Middle frontal gyrus (tissue), 1 donor: ENCODE results near the gene RNLS.
"Not testable (repeated sequence)": the region's sequence is repeated elsewhere in the genome, so short reads cannot be mapped to it uniquely, and the experiment has no call there.

Source experiments
- DNase-seq: peaks from one replicate; pipeline ENCODE4 v3.0.0-alpha.2; 2015; ENCODE audit warnings: low spot score; ENCODE audit errors: extremely low spot score

Gene RNLS

GRCh38 chr10:88525371-88526069, 57.6 kb downstream of the RNLS start:
- no peak for DNase-seq

DNA sequence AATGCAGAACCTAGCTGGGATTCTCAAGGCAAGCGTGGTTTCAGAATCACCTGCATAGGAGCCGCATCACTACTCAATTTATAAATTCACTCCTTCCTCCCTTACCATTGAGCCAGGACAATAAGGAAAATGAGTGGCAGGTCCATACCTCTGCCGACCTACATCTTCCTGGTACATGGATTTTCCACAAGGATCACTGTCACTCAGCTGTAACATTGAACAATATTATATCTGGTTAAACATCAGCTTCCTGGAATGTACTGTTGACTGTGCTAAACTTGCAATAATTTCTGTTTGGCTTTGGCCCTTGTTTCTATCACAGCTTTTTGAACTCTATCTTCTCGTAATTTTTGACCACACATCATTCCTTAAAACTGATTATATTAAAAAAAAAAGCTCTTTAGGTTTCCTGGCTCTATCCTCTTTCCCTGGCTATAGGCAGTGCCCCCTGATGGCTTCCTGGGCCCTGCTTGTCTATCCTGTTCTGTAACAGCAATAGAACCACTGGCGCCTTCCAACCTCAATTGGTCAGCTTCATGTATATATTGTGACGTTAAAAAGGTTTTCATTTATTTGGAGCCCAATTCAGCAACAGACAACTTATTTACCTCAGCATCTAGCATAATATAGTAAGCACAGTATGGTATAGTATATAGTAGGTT, 59.2 kb downstream of the RNLS start:
- no peak for DNase-seq

DNA sequence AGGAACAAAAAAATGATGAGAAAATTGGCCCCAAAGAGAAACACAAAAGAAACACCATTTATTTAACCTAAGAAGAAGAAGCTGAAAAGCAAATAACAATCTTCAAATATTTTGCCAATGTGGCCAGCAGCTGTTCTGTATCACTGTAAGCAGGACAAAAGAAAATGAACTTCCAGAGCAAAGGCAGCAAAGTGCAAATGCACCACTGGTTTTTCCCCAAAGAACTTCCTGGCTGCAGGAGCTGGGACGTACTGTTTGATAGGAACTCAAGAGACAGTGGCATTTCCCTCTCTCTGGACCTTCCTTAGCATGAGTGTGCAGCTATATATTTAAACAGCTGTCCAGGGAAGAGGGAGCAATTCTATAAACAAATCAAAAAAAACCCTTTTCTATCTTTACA, 60.4 kb downstream of the RNLS start:
- DNase-seq = no peak

GRCh38 chr10:88521791-88522190, 61.3 kb downstream of the RNLS start:
- no peak for DNase-seq

DNA sequence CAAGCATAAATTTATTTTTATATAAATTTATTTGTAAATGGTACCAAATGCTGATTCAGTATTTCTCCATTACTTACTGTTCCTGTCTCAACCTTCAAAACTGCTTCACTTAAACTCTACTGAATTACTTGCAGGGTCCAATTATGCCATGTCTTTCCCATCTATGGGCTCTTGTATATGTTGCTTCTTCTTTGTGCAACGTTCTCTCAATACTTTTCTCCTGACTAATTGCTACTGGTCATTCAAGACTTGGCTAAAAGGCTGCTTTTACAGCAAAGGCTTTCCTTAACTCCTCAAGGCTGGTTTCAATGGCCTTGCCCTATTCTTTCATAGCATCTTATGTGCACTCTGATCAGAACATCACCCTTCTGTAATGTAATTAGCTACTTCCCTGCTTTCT, 67.9 kb downstream of the RNLS start:
- DNase-seq = no peak

DNA sequence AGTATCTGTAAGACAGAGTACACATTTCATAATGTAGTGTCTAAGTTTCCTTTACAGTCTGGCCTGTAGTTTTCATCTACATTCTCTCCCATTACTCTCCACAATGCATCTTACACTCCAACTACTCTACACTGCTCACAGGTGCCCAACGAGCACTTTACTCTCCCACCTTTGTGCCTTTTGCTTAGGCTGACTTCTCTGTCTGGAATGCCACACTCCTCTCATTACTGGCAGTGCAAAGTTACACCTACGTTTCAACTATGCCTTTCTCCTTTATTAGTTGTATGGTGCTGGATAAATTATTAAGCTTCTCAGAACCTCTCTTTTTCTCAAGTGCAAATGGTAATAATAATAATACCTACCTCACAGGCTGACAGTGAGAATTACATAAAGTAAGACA, 70.5 kb downstream of the RNLS start:
- DNase-seq = no peak

GRCh38 chr10:88508796-88509195, 74.3 kb downstream of the RNLS start:
- no peak for DNase-seq

DNA sequence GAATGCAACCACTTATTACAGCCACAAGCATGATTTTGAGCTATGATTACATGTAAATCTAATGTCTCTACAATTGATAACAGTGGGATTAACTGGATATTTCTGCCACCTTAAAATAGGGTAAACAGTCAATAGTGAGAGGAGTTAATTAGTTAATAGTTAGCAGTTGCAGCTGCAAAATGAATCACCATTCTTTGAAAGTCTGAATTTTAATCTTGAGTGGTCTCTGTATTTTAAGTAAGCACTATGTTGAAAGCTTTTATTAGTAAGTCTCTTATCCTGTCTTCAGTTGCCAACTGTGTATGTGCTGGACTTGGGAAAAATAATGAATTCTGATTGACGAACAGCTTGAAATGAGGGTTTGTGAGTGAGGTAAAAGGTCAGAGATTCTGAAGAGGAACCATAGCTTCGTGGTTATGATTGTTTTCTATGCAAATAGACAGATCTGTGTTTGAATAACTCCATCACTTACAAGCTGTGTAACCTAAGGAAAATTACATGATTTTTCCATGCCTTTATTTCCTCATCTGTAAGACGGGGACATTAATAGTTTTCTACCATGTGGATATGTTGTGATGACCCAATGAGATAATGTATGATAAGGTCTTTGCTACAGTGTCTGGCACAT, 75.2 kb downstream of the RNLS start:
- no peak for DNase-seq

DNA sequence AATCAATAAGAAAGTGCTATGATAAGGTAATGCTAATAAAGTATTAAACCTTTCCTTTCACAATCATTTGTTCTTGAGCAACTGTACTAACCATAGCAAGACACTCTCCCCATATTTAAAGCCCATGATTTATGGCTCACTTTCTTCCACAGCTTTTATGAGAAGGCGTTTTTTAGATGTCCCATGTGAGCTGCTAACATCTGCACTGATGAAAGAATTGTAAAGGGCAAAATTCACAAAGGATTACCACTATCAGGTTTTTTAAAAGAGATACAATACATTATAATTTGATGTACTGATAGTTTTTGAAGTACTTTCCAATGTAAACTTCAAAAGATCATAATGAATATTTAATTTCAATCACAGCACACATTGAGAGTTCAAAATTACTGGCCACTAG, 75.7 kb downstream of the RNLS start:
- no peak for DNase-seq

DNA sequence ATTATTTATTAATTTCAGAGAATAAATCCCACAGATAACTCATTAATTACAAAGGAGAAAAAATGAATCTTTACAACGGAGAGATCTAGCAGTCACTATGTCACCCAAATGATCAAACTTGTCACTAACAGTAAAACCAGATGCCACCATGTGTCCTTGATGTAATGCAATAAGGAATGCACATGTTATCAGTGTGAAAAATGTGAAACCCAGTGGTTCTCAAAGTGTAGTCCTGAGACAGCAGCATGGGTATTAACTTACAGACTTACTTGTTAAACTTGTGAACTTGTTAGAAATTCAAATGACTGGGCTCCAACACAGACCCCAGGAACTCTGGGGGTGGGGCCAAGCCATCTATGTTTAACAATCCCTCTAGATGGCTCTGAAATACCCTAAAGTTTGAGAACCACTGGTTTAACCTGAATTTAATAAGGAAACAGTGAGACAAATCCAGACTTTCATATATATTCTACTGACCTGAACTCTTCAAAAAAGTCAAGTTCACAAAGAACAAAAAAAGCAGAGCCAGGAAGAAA, 77.4 kb downstream of the RNLS start:
- DNase-seq = no peak

DNA sequence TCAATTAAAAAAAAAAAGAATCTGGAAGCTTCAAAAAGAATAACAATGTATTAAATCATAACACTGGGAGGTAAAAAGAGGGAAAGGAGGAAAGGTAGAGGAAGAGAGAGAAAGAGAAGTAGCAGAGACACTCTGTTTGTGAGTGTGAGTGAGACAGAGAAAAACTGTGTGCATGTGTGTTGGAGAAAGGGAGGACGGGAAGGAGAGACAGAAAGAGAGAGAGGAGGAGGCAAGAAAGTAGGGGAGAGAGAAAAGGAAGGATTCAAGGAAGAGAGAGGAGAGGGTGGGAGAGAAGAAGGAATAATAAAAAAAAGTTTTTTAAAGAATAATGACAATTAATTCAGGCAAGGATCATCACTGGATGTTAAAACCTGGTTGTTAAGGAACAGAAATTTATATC, 77.9 kb downstream of the RNLS start:
- no peak for DNase-seq

DNA sequence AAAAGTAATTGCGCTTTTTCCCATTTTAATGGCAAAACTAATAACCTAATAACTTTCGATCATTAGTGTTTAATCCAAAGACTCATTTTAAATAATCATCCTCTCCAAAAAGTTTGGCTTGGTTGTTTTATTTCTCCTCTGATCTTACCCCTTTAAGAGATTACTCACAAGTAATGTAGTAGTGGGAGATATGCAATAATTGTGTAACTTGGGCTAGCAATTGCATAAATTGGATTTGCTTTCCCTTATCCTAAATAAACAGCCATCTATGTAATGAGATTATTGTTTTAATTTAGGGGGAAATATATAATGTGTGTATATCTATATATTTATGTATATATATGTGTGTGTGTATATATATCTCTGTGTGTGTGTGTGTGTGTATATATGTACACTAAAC, 82.5 kb downstream of the RNLS start:
- DNase-seq = no peak

GRCh38 chr10:88499569-88500470, 83.3 kb downstream of the RNLS start:
- DNase-seq = no peak

- DNase-seq = no peak
Measured at GRCh38 chr10:88497913-88498312, 85.2 kb downstream of the RNLS start.

GRCh38 chr10:88494537-88494936, 88.6 kb downstream of the RNLS start:
- DNase-seq = no peak

DNA sequence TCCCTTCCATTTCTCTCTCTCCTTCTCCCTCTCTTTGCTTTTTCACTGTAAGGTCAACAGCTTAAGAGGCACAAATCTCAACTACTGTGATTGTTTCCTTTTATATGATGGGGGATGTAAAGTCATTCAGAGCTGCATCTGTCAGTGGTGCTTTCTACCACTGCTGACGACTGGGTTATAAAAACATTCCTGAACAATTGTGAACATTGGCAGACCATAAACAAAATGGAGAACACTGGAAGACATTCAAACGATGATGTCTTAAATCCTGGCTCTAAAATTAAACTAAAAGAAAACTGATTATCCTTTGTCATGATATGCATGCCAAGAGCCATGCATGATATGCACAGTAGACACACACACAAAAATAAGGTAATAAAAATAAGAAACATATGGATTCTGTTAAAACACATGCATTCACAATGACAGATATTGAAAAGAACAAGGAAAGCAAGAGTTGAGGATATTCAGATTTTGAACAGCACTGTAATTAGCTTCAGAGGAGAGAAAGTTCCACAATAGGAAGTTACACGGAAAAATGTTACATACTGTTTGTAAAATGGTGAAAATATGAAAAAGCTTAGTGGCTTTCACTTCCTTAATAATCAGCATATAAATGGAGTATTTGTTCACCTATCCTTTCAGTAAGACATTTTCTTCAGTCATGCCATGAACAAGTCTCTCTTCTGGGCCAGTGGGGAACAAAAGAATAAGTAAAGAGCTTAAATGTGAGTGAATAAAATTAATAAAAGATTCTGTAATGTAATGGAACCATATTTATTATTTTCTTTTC, 89.2 kb downstream of the RNLS start:
- no peak for DNase-seq

GRCh38 chr10:88491314-88491713, 91.8 kb downstream of the RNLS start:
- no peak for DNase-seq

GRCh38 chr10:88490231-88490980, 92.7 kb downstream of the RNLS start:
- no peak for DNase-seq

- no peak for DNase-seq
Measured at GRCh38 chr10:88489107-88489506, 94.0 kb downstream of the RNLS start.

- DNase-seq = not testable (repeated sequence)
Measured at GRCh38 chr10:88486816-88487215, 96.3 kb downstream of the RNLS start.
